SJCRH30 (cell line): Measurements from ENCODE around the gene RIMKLA. TPM values are rescaled to one million over a fixed set of nuclear protein-coding genes. Genes with fewer than 3 reads are reported as not detected.

Experiments used
- DNase-seq, 2 experiments: peaks; one replicate each; pipeline ENCODE4 v3.0.0-alpha.2; 2015 to 2020
- H3K27ac ChIP-seq: fragments of 250-450 bp; sonication (Bioruptor Pico); 2 replicates; pipeline ENCODE4 v1.5.1; 2020; ENCODE audit warnings: mild to moderate bottlenecking, moderate library complexity
- H3K27me3 ChIP-seq: fragments of 250-450 bp; sonication (Bioruptor Pico); 2 replicates; pipeline ENCODE4 v1.5.1; 2020; ENCODE audit warnings: mild to moderate bottlenecking, moderate library complexity
- H3K36me3 ChIP-seq: fragments of 250-450 bp; sonication (Bioruptor Pico); 2 replicates; pipeline ENCODE4 v1.5.1; 2020; ENCODE audit warnings: mild to moderate bottlenecking, moderate library complexity
- H3K4me1 ChIP-seq: fragments of 250-450 bp; sonication (Bioruptor Pico); 2 replicates; pipeline ENCODE4 v1.5.1; 2020; ENCODE audit warnings: mild to moderate bottlenecking, moderate library complexity
- H3K4me3 ChIP-seq: fragments of 250-450 bp; sonication (Bioruptor Pico); 2 replicates; pipeline ENCODE4 v1.5.1; 2020; ENCODE audit warnings: mild to moderate bottlenecking, moderate library complexity
- H3K9me3 ChIP-seq: fragments of 250-450 bp; sonication (Bioruptor Pico); replicated peaks from 2 replicates; pipeline ENCODE4 v1.5.1; 2020; ENCODE audit warnings: mild to moderate bottlenecking, moderate library complexity
- total RNA-seq: library from RNA; depleted of rRNA; stranded (reverse); fragments of >200 nt; shearing (Covaris generic); gene quantifications from 2 replicates; pipeline ENCODE4 v1.2.3, GENCODE V29; 2014

The RIMKLA gene
- total RNA-seq, 1 experiment from 2014 or later, result 0.02 TPM

- Histone ChIP-seq H3K27me3 (no peaks in the 10 kb centered on the region), H3K9me3 (no peaks in the 10 kb centered on the region), H3K4me3 (no peak overlapping the region), H3K36me3 (no peaks in the 10 kb centered on the region), H3K4me1 (no peaks in the 10 kb centered on the region), H3K27ac (no peak overlapping the region)
- no peak for DNase-seq
Observed at GRCh38 chr1:42430286-42431135, 49.9 kb downstream of the RIMKLA start.

GRCh38 chr1:42431514-42431913, 50.9 kb downstream of the RIMKLA start:
- Histone ChIP-seq H3K9me3 (no peaks in the 10 kb centered on the region), H3K4me3 (no peak overlapping the region), H3K27ac (no peak overlapping the region), H3K36me3 (no peaks in the 10 kb centered on the region), H3K27me3 (no peaks in the 10 kb centered on the region), H3K4me1 (no peaks in the 10 kb centered on the region)
- DNase-seq, result no peak

- no peaks in the 10 kb centered on the region for H3K27me3 ChIP-seq
- H3K9me3 ChIP-seq, result no peaks in the 10 kb centered on the region
- H3K36me3 ChIP-seq, result no peaks in the 10 kb centered on the region
- H3K4me1 ChIP-seq, result peaks cover 6% of the 10 kb centered on the region; the same call in 1 of the 2 replicates
- DNase-seq, result no peak
- no peak overlapping the region for H3K4me3 ChIP-seq
- no peak overlapping the region for H3K27ac ChIP-seq
Observed at GRCh38 chr1:42432714-42433113, 52.1 kb downstream of the RIMKLA start.

- Histone ChIP-seq H3K27me3 (no peaks in the 10 kb centered on the region; the same call in 1 of the 2 replicates), H3K4me1 (peaks cover 6% of the 10 kb centered on the region; the same call in 1 of the 2 replicates), H3K27ac (no peak overlapping the region), H3K9me3 (no peaks in the 10 kb centered on the region), H3K4me3 (no peak overlapping the region), H3K36me3 (no peaks in the 10 kb centered on the region)
- DNase-seq, result no peak
Observed at GRCh38 chr1:42433369-42433768, 52.8 kb downstream of the RIMKLA start.

- no peak for DNase-seq
- Histone ChIP-seq H3K4me1 (peaks cover 6% of the 10 kb centered on the region; the same call in 1 of the 2 replicates), H3K4me3 (no peak overlapping the region), H3K9me3 (no peaks in the 10 kb centered on the region), H3K36me3 (no peaks in the 10 kb centered on the region), H3K27me3 (no peaks in the 10 kb centered on the region; the same call in 1 of the 2 replicates), H3K27ac (no peak overlapping the region)
Observed at GRCh38 chr1:42434340-42434739, 53.7 kb downstream of the RIMKLA start.

- DNase-seq, result no peak
- Histone ChIP-seq H3K9me3 (no peaks in the 10 kb centered on the region), H3K4me1 (peaks cover 6% of the 10 kb centered on the region; the same call in 1 of the 2 replicates), H3K36me3 (no peaks in the 10 kb centered on the region), H3K27ac (no peak overlapping the region), H3K4me3 (no peak overlapping the region), H3K27me3 (no peaks in the 10 kb centered on the region; the same call in 1 of the 2 replicates)
Observed at GRCh38 chr1:42439940-42440339, 59.3 kb downstream of the RIMKLA start.

- Histone ChIP-seq H3K4me1 (no peaks in the 10 kb centered on the region), H3K27me3 (no peaks in the 10 kb centered on the region; the same call in 1 of the 2 replicates), H3K9me3 (no peaks in the 10 kb centered on the region), H3K27ac (no peak overlapping the region), H3K4me3 (no peak overlapping the region), H3K36me3 (no peaks in the 10 kb centered on the region)
- DNase-seq, result no peak
Observed at GRCh38 chr1:42442662-42443061, 62.1 kb downstream of the RIMKLA start.

GRCh38 chr1:42449256-42449655, 68.7 kb downstream of the RIMKLA start:
- peaks cover 3% of the 10 kb centered on the region for H3K27me3 ChIP-seq
- H3K4me3 ChIP-seq, result no peak overlapping the region
- no peak overlapping the region for H3K27ac ChIP-seq
- no peaks in the 10 kb centered on the region for H3K36me3 ChIP-seq
- no peaks in the 10 kb centered on the region for H3K4me1 ChIP-seq
- DNase-seq, result no peak
- H3K9me3 ChIP-seq, result no peaks in the 10 kb centered on the region

- Histone ChIP-seq H3K27me3 (peaks cover 3% of the 10 kb centered on the region), H3K27ac (no peak overlapping the region)
Observed at GRCh38 chr1:42450061-42450460, 69.5 kb downstream of the RIMKLA start.

GRCh38 chr1:42453386-42453785, 72.8 kb downstream of the RIMKLA start:
- peaks cover under 1% of the 10 kb centered on the region for H3K27me3 ChIP-seq
- H3K4me3 ChIP-seq, result no peak overlapping the region
- H3K9me3 ChIP-seq, result no peaks in the 10 kb centered on the region
- H3K4me1 ChIP-seq, result no peaks in the 10 kb centered on the region
- H3K36me3 ChIP-seq, result no peaks in the 10 kb centered on the region
- no peak overlapping the region for H3K27ac ChIP-seq
- DNase-seq, result no peak

More at GRCh38 chr1:42450061-42450460, 69.5 kb downstream of the RIMKLA start:
- Histone ChIP-seq H3K4me1 (no peaks in the 10 kb centered on the region), H3K4me3 (no peak overlapping the region), H3K36me3 (no peaks in the 10 kb centered on the region), H3K9me3 (no peaks in the 10 kb centered on the region)
- no peak for DNase-seq

- Histone ChIP-seq H3K27ac (no peak overlapping the region), H3K27me3 (no peaks in the 10 kb centered on the region; the same call in 1 of the 2 replicates), H3K36me3 (no peaks in the 10 kb centered on the region), H3K4me3 (no peak overlapping the region), H3K9me3 (no peaks in the 10 kb centered on the region), H3K4me1 (no peaks in the 10 kb centered on the region)
- DNase-seq, result no peak
Observed at GRCh38 chr1:42454403-42454802, 73.8 kb downstream of the RIMKLA start.

GRCh38 chr1:42456010-42456753, 75.6 kb downstream of the RIMKLA start, which contains the start of the genes PPCS and ZMYND12:
PPCS (plus strand) TSS chr1:42456543; CDS start chr1:42456566, 23 bp downstream.
ZMYND12 (minus strand) TSS chr1:42456022; CDS start chr1:42455997, 25 bp downstream.
- H3K27me3 ChIP-seq, result no peaks in the 10 kb centered on the region
- no peaks in the 10 kb centered on the region for H3K9me3 ChIP-seq
- H3K27ac ChIP-seq, result peak within 1 kb of the TSS; percentile 78
- DNase-seq, result peak; percentile 81 to 86
- peak within 1 kb of the TSS; percentile 91 for H3K4me3 ChIP-seq
- H3K4me1 ChIP-seq, result no peaks in the 10 kb centered on the region
- H3K36me3 ChIP-seq, result no peaks in the 10 kb centered on the region

GRCh38 chr1:42456754-42457089, 76.1 kb downstream of the RIMKLA start:
- DNase-seq, result peak; percentile 54 to 63
- Histone ChIP-seq H3K36me3 (no peaks in the 10 kb centered on the region), H3K27ac (peak overlapping the region; percentile 78)

GRCh38 chr1:42461196-42461595, 80.6 kb downstream of the RIMKLA start:
- no peaks in the 10 kb centered on the region for H3K36me3 ChIP-seq
- no peaks in the 10 kb centered on the region for H3K27me3 ChIP-seq
- H3K4me1 ChIP-seq, result no peaks in the 10 kb centered on the region
- no peaks in the 10 kb centered on the region for H3K9me3 ChIP-seq
- H3K27ac ChIP-seq, result no peak overlapping the region
- H3K4me3 ChIP-seq, result no peak overlapping the region
- no peak for DNase-seq

More at GRCh38 chr1:42456754-42457089, 76.1 kb downstream of the RIMKLA start:
- Histone ChIP-seq H3K9me3 (no peaks in the 10 kb centered on the region), H3K27me3 (no peaks in the 10 kb centered on the region), H3K4me3 (peak overlapping the region; percentile 91), H3K4me1 (no peaks in the 10 kb centered on the region)
